GM23248 (cell line): ENCODE results near the gene PCDHA7.
"Not testable (repeated sequence)": the region's sequence is repeated elsewhere in the genome, so short reads cannot be mapped to it uniquely, and the experiment has no call there.

Experiments
- EZH2 ChIP-seq: fragments of 200-600 bp; sonication (generic); IDR thresholded peaks from 2 replicates; pipeline ENCODE4 v1.6.1; 2018; ENCODE audit warnings: antibody characterized with exemption, mild to moderate bottlenecking; ENCODE audit not compliant: insufficient read depth, poor library complexity, severe bottlenecking
- EZH2phosphoT487 ChIP-seq: fragments of 200-600 bp; sonication (generic); IDR thresholded peaks from 2 replicates; pipeline ENCODE4 v1.6.1; 2018; ENCODE audit warnings: antibody characterized with exemption, moderate library complexity, mild to moderate bottlenecking, low read depth; ENCODE audit not compliant: insufficient read depth

DNA sequence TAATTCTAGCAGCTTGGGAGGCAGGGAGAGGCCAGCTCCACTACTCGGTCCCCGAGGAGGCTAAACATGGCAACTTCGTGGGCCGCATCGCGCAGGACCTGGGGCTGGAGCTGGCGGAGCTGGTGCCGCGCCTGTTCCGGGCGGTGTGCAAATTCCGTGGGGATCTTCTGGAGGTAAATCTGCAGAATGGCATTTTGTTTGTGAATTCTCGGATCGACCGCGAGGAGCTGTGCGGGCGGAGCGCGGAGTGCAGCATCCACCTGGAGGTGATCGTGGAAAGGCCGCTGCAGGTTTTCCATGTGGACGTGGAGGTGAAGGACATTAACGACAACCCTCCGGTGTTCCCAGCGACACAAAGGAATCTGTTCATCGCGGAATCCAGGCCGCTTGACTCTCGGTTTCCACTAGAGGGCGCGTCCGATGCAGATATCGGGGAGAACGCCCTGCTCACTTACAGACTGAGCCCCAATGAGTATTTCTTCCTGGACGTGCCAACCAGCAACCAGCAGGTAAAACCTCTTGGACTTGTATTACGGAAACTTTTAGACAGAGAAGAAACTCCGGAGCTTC, 455 bp downstream of the PCDHA7 start:
- not testable (repeated sequence) for TF ChIP-seq EZH2, EZH2phosphoT487
